MM.1S (cell line): ENCODE measurements around the gene PNLIP.

Experiments used
- DNase-seq: peaks from one replicate; pipeline ENCODE4 v3.0.0-alpha.2; 2015
- H2AFZ ChIP-seq: fragments of 300-600 bp; sonication (generic); 2 replicates; pipeline ENCODE4 v1.6.0; 2016; ENCODE audit warnings: antibody characterized with exemption, low read length
- H3F3A ChIP-seq: fragments of 300-600 bp; sonication (generic); 2 replicates; pipeline ENCODE4 v1.6.1; 2016; ENCODE audit warnings: mild to moderate bottlenecking, antibody characterized with exemption, low read length, moderate library complexity, mixed read lengths; ENCODE audit not compliant: insufficient read depth
- H3K27ac ChIP-seq: fragments of 300-600 bp; sonication (generic); 2 replicates; pipeline ENCODE4 v1.5.1; 2016; ENCODE audit warnings: mild to moderate bottlenecking, low read length
- H3K27me3 ChIP-seq: fragments of 300-600 bp; sonication (generic); replicated peaks from 2 replicates; pipeline ENCODE4 v1.6.0; 2016; ENCODE audit warnings: low read length; ENCODE audit not compliant: insufficient read depth
- H3K36me3 ChIP-seq: fragments of 300-600 bp; sonication (generic); replicated peaks from 2 replicates; pipeline ENCODE4 v1.6.1; 2016; ENCODE audit warnings: mild to moderate bottlenecking, low read length, mixed read lengths; ENCODE audit not compliant: insufficient read depth
- H3K4me1 ChIP-seq: fragments of 300-600 bp; sonication (generic); 2 replicates; pipeline ENCODE4 v1.6.1; 2016; ENCODE audit warnings: low read length, mixed read lengths
- H3K4me2 ChIP-seq: fragments of 300-600 bp; sonication (generic); 2 replicates; pipeline ENCODE4 v1.6.0; 2016; ENCODE audit warnings: low read depth, low read length
- H3K4me3 ChIP-seq: fragments of 300-600 bp; sonication (generic); 2 replicates; pipeline ENCODE4 v1.5.1; 2016; ENCODE audit warnings: low read length, mixed read lengths
- H3K79me2 ChIP-seq: fragments of 300-600 bp; sonication (generic); 2 replicates; pipeline ENCODE4 v1.6.1; 2016; ENCODE audit warnings: mixed run types, low read length, mixed read lengths
- H3K9ac ChIP-seq: fragments of 300-600 bp; sonication (generic); 2 replicates; pipeline ENCODE4 v1.6.1; 2016; ENCODE audit warnings: low read length, mixed read lengths
- H3K9me2 ChIP-seq: fragments of 300-600 bp; sonication (generic); replicated peaks from 2 replicates; pipeline ENCODE4 v1.6.1; 2016; ENCODE audit warnings: mild to moderate bottlenecking, low read length, mixed read lengths; ENCODE audit not compliant: insufficient read depth
- H3K9me3 ChIP-seq: fragments of 300-600 bp; sonication (generic); replicated peaks from 2 replicates; pipeline ENCODE4 v1.6.1; 2016; ENCODE audit warnings: mild to moderate bottlenecking, low read length, mixed read lengths; ENCODE audit not compliant: insufficient read depth
- H4K20me1 ChIP-seq: fragments of 300-600 bp; sonication (generic); 2 replicates; pipeline ENCODE4 v1.6.1; 2016; ENCODE audit warnings: mild to moderate bottlenecking, low read length, moderate library complexity, mixed read lengths; ENCODE audit not compliant: insufficient read depth
- CTCF ChIP-seq: fragments of 300-600 bp; sonication (generic); IDR thresholded peaks from 2 replicates; pipeline ENCODE4 v1.5.1; 2016; ENCODE audit warnings: antibody characterized with exemption, low read length, mixed read lengths
- EZH2 ChIP-seq: fragments of 300-600 bp; sonication (generic); optimal IDR thresholded peaks from 2 replicates; pipeline ENCODE3; 2017; ENCODE audit warnings: low read depth, mild to moderate bottlenecking, antibody characterized with exemption, low read length, mixed read lengths
- EZH2phosphoT487 ChIP-seq: fragments of 300-600 bp; sonication (generic); IDR thresholded peaks from 2 replicates; pipeline ENCODE4 v1.6.1; 2018; ENCODE audit warnings: antibody characterized with exemption, low read length

Gene PNLIP

DNA sequence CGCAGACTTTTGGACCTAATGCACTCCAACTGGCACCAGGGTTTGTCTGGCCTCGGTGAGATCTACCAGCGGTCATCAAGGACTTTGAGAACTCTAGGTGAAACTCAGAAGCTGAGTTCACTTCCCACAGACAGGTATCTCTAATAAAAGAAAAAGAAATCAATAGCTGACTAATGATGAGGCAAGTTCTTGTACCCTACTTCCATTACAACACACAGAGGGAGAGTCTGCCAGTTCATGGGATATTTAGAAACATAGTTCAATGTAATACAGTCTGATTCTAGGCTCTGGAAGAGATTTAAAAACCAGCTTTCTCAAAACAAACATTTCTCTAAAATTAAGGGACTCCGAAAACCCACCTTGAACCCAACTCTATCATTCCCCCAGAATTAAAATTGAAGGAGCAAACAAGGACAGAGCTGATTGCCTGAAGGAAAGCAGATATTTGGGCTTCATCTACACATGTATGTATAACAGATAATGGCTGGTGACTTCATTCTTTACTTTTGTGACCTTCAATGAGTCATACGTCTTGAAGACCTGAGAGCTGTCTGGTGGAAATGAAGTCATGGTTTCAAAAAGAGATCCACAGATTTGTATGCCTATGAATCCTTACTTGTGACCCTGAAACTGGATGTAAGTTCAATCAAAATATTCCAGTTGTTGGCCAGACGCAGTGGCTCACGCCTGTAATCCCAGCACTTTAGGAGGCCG lies 42.3 kb downstream of the PNLIP start:
- H3K9me2 ChIP-seq: no peaks in the 10 kb centered on the region
- H3K27me3 ChIP-seq: no peaks in the 10 kb centered on the region
- no peaks in the 10 kb centered on the region for H3K79me2 ChIP-seq
- DNase-seq: no peak
- no peaks in the 10 kb centered on the region for H3K4me1 ChIP-seq
- no peak overlapping the region for H3K9ac ChIP-seq
- no peaks in the 10 kb centered on the region for H4K20me1 ChIP-seq
- no peak overlapping the region for H3K4me2 ChIP-seq
- no peaks in the 10 kb centered on the region for H3K9me3 ChIP-seq
- no peak for TF ChIP-seq EZH2
- no peak for TF ChIP-seq EZH2phosphoT487
- no peak for TF ChIP-seq CTCF
- H3K36me3 ChIP-seq: no peaks in the 10 kb centered on the region
- no peak overlapping the region for H3K27ac ChIP-seq
- no peaks in the 10 kb centered on the region for H3F3A ChIP-seq
- no peak overlapping the region for H2AFZ ChIP-seq
- no peak overlapping the region for H3K4me3 ChIP-seq

DNA sequence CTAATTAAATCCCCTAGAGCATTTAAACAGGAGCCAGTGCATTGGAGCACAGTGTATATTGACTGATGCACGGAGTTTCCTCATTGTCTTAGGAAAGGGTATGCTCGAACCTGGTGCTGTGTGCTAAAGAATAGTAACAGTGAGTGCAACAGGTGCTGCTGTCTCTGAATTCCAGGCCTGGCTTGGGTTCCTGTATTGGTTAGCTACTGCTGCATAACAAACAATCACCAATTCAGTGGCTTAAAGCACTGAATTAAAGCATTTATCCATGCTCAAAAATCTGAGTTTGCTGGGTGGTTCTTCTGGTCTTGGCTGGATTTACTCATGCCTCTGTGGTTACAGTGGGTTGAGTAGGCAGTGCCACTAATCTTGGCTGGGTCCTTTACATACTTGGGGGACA lies 43.3 kb downstream of the PNLIP start:
- Histone ChIP-seq H4K20me1 (no peaks in the 10 kb centered on the region), H3F3A (no peaks in the 10 kb centered on the region), H3K36me3 (no peaks in the 10 kb centered on the region), H3K9me3 (no peaks in the 10 kb centered on the region), H3K4me2 (no peak overlapping the region), H3K9ac (no peak overlapping the region), H3K9me2 (no peaks in the 10 kb centered on the region), H3K27me3 (no peaks in the 10 kb centered on the region), H3K4me3 (no peak overlapping the region), H3K79me2 (no peaks in the 10 kb centered on the region), H3K27ac (no peak overlapping the region), H3K4me1 (no peaks in the 10 kb centered on the region), H2AFZ (no peak overlapping the region)
- DNase-seq: no peak
- TF ChIP-seq EZH2phosphoT487 (no peak), CTCF (no peak), EZH2 (no peak)

- H3K9ac ChIP-seq: no peak overlapping the region
- TF ChIP-seq CTCF (no peak), EZH2 (no peak), EZH2phosphoT487 (no peak)
- no peaks in the 10 kb centered on the region for H3K9me3 ChIP-seq
- H3K27me3 ChIP-seq: no peaks in the 10 kb centered on the region
- H4K20me1 ChIP-seq: no peaks in the 10 kb centered on the region
- no peak overlapping the region for H3K4me3 ChIP-seq
- H3K27ac ChIP-seq: no peak overlapping the region
- DNase-seq: no peak
- H3K4me2 ChIP-seq: no peak overlapping the region
- no peaks in the 10 kb centered on the region for H3K79me2 ChIP-seq
- no peaks in the 10 kb centered on the region for H3K36me3 ChIP-seq
- no peaks in the 10 kb centered on the region for H3K4me1 ChIP-seq
- H3K9me2 ChIP-seq: no peaks in the 10 kb centered on the region
- no peak overlapping the region for H2AFZ ChIP-seq
- H3F3A ChIP-seq: no peaks in the 10 kb centered on the region
Observed at GRCh38 chr10:116589926-116590325, 44.2 kb downstream of the PNLIP start.
